ENCODE data around the gene HLA-E. TPM values are rescaled to one million over a fixed set of nuclear protein-coding genes. Genes with fewer than 3 reads are reported as not detected.
"Not testable (repeated sequence)": the region's sequence is repeated elsewhere in the genome, so short reads cannot be mapped to it uniquely, and the experiment has no call there.

HLA-E gene
- total RNA-seq, 1 donor = 115 TPM

DNA sequence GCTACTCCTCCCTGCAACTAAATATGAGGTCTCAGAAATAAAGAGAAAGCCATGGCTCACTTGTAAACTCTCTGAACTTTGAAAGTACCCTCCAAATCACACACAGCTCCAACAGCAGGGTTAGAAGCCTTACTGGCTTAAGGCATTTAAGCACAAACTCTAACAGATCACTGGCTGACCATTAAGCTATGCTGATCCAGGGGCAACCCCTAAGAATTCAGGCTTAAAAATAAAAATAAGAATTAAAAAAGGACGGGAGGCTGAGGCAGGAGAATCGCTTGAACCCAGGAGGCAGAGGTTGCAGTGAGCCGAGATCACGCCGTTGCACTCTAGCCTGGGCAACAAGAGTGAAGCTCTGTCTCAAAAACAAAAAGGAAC is 21.8 kb downstream of the HLA-E start:
- no peak overlapping the region for H3K4me3 ChIP-seq (ENCODE audit: low read depth, low read length)
- TF ChIP-seq, protein P1, sequence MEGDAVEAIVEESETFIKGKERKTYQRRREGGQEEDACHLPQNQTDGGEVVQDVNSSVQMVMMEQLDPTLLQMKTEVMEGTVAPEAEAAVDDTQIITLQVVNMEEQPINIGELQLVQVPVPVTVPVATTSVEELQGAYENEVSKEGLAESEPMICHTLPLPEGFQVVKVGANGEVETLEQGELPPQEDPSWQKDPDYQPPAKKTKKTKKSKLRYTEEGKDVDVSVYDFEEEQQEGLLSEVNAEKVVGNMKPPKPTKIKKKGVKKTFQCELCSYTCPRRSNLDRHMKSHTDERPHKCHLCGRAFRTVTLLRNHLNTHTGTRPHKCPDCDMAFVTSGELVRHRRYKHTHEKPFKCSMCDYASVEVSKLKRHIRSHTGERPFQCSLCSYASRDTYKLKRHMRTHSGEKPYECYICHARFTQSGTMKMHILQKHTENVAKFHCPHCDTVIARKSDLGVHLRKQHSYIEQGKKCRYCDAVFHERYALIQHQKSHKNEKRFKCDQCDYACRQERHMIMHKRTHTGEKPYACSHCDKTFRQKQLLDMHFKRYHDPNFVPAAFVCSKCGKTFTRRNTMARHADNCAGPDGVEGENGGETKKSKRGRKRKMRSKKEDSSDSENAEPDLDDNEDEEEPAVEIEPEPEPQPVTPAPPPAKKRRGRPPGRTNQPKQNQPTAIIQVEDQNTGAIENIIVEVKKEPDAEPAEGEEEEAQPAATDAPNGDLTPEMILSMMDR (IDR thresholded peaks at IDR 0.05; ENCODE audit: insufficient read depth, low read length) = no peak
- DNase-seq (ENCODE audit: low read depth) = no peak

DNA sequence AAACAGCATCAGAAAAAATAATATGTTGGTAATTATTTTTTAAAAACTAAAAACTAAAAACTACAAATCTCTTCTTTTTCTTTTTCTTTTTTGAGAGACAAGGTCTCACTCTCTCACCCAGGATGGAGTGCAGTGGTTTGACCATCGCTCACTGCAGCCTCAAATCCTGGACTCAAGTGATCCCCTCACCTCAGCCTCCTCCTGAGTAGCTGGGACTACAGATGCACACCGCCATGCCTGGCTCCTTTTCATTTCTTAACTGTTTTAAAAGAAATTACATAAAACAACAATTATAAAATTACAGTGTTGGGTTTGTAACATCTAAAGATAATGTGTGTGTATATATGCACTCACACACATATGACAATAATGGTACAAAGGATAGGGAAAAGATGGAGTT is 24.1 kb downstream of the HLA-E start:
- no peak overlapping the region for H3K4me3 ChIP-seq (ENCODE audit: low read depth, low read length)
- TF ChIP-seq, protein P1 (IDR thresholded peaks at IDR 0.05; ENCODE audit: insufficient read depth, low read length) = no peak
- no peak for DNase-seq (ENCODE audit: low read depth)

DNA sequence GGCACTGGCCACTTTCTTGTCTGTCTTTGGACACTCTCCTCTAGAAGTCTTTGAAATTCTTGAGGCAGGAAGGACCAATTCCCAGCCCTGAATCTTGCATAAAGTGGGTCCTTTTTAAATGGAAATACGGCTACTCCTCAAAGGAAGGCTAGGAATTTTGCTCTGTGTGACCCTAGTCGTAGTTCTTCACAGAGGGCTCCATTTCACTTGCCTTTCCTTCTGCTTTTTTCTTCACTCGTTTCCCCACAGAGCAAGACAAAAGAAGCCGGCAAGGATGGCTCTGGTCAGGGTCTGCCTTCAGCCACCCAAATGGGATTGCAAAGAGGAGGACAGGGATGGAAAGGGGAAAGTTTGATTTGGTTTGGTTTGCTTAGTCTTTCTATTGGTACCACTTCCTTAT is 25.8 kb downstream of the HLA-E start:
- DNase-seq (ENCODE audit: low read depth) = no peak

DNA sequence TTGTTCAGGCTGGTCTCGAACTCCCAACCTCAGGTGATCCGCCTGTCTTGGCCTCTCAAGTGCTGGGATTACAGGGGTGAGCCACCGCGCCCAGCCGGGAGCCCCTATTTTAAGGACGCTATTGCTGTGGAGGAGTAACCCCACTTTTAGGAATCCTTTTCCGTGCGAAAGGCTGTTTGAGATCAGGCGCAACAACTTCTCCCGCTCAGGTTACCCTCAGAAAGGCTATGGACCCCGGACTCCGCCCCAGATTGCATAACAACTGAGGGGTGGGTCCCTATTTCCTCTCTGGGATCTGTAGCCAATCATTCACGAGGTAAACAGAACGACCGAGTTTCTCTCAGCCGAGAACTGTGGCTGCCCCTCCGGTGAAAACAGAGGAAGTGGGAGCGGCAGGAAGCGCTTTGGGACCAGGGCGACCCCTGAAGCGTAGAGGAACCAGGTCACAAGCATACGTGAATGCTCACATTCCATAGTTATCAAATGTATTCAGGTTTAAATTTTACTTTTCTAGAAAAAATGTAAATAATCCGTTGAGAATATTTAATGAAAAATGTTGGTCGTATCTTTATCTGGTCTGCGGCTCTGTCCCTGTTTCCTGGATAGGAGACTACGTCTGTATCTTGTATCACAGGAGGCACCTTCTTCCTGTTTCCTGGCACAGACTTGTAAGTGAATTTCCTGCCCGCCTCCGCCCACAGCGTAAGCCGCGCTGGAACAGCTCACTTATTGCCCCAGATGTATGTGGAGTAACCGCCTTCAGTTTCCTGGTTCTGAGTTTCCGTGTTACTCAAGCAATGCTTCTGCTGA is 26.8 kb downstream of the HLA-E start:
- H3K4me3 ChIP-seq (ENCODE audit: low read depth, low read length) = peak overlapping the region; percentile 69
- peak; percentile 97 for DNase-seq (ENCODE audit: low read depth)
- TF ChIP-seq, protein P1 (IDR thresholded peaks at IDR 0.05; ENCODE audit: insufficient read depth, low read length) = no peak

More for the DNA sequence above, 25.8 kb downstream of the HLA-E start:
- no peak overlapping the region for H3K4me3 ChIP-seq (ENCODE audit: low read depth, low read length)
- TF ChIP-seq, protein P1 (IDR thresholded peaks at IDR 0.05; ENCODE audit: insufficient read depth, low read length) = no peak

DNA sequence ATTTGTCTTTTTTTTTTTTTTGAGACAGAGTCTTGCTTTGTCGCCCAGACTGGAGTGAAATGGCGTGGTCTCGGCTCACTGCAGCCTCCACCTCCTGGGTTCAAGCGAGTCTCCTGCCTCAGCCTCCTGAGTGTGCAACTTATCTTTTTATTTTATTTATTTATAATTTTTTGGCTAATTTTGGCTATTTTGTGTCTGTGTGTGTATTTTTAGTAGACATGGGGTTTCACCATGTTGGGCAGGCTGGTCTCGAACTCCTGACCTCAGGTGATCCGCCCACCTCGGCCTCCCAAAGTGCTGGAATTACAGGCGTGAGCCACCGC is 27.4 kb downstream of the HLA-E start:
- peak overlapping the region; percentile 69 for H3K4me3 ChIP-seq (ENCODE audit: low read depth, low read length)
- DNase-seq (ENCODE audit: low read depth) = not testable (repeated sequence)

DNA sequence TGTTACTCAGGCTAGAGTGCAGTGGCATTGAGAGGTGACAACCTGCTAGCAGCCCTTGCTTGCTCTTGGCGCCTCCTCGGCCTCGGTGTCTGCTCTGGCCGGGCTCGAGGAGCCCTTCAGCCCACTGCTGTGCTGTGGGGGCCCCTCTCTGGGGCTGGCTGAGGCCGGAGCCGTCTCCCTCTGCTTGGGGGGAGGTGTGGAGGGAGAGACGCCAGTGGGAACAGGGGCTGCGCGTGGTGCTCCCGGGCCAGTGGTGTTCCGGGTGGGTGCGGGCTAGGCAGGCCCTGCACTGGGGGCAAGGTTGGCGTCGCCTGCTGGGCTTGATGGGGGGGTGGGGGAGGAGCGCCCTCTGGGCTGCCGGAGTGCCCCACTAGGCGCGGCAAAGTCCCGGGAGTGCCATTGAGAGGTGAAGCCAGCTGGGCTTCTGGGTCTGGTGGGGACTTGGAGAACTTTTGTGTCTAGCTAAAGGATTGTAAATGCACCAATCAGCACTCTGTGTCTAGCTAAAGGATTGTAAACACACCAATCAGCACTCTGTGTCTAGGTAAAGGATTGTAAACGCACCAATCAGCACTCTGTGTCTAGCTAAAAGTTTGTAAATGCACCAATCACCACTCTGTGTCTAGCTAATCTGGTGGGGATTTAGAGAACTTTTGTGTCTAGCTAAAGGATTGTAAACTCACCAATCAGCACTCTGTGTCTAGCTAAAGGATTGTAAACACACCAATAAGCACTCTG is 28.6 kb downstream of the HLA-E start:
- DNase-seq (ENCODE audit: low read depth); H3K4me3 ChIP-seq (ENCODE audit: low read depth, low read length): not testable (repeated sequence)

DNA sequence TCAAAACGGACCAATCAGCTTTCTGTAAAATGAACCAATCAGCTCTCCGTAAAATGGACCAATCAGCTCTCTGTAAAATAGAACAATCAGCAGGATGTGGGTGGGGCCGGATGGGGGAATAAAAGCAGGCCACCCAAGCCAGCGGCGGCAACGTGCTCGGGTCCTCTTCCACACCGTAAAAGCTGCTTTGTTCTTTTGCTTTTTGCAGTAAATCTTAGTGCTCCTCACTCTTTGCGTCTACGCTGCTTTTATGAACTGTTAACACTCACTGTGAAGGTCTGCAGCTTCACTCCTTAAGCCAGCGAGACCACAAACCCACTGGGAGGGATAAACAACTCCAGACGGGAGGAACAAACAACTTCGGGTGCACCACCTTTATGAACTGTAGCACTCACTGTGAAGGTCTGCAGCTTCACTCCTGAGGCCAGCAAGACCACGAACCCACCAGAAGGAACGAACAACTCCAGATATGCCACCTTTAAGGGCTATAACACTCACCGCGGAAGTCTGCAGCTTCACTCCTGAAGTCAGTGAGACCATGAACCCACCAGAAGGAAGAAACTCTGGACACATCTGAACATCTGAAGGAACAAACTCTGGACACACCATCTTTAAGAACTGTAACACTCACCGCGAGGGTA is 29.3 kb downstream of the HLA-E start:
- DNase-seq (ENCODE audit: low read depth); H3K4me3 ChIP-seq (ENCODE audit: low read depth, low read length): not testable (repeated sequence)

DNA sequence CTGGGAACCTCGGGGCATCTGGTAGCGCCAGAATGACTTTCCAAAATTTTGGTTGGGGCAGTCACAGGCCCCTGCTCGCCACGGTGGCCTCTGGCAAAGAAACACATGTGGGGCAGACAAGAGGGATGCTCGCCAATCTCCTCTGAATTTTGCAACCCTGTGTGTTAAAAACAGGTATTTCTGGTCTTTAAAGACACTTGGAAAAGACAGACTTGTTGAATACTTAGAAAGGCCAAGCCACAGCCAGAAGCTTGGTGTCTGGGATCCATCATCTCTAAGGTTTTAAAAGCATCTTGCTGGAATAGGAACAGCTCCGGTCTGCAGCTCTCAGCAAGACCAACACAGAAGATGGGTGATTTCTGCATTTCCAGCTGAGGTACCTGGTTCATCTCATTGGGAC is 31.2 kb downstream of the HLA-E start:
- no peak overlapping the region for H3K4me3 ChIP-seq (ENCODE audit: low read depth, low read length)
- DNase-seq (ENCODE audit: low read depth) = no peak
- TF ChIP-seq, protein P1 (IDR thresholded peaks at IDR 0.05; ENCODE audit: insufficient read depth, low read length) = no peak

DNA sequence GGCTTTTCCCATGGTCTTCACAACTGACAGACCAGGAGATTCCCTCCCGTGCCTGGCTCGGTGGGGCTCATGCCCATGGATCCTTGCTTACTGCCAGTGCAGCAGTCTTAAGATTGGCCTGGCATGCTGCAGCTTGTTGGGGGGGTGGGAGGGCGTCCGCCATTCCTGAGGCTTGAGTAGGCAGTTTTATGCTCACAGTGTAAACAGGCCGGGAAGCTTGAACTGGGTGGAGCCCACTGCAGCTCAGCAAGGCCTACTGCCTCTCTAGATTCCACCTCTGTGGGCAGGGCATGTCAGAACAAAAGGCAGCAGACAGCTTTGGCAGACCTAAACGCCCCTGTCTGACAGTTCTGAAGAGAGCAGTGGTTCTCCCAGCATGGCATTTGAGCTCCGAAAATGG is 31.8 kb downstream of the HLA-E start:
- peak; percentile 45 for DNase-seq (ENCODE audit: low read depth)
- not testable (repeated sequence) for H3K4me3 ChIP-seq (ENCODE audit: low read depth, low read length)

DNA sequence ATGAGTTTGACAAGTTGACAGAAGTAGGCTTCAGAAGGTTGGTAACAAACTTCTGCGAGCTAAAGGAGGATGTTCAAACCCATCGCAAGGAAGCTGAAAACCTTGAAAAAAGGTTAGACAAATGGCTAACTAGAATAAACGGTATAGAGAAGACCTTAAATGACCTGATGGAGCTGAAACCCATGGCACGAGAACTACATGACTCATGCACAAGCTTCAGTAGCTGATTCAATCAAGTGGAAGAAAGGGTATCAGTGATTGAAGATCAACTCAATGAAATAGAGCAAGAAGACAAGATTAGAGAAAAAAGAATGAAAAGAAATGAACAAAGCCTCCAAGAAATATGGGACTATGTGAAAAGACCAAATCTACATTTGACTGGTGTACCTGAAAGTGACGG is 32.6 kb downstream of the HLA-E start:
- not testable (repeated sequence) for H3K4me3 ChIP-seq (ENCODE audit: low read depth, low read length); DNase-seq (ENCODE audit: low read depth)

DNA sequence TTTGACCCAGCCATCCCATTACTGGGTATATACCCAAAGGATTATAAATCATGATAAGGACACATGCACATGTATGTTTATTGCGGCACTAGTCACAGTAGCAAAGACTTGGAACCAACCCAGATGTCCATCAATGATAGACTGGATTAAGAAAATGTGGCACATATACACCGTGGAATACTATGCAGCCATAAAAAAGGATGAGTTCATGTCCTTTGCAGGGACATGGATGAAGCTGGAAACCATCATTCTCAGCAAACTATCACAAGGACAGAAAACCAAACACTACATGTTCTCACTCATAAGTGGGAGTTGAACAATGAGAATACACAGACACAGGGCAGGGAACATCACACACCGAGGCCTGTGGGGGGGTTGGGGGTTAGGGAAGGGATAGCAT is 37.1 kb downstream of the HLA-E start:
- not testable (repeated sequence) for DNase-seq (ENCODE audit: low read depth); H3K4me3 ChIP-seq (ENCODE audit: low read depth, low read length)

DNA sequence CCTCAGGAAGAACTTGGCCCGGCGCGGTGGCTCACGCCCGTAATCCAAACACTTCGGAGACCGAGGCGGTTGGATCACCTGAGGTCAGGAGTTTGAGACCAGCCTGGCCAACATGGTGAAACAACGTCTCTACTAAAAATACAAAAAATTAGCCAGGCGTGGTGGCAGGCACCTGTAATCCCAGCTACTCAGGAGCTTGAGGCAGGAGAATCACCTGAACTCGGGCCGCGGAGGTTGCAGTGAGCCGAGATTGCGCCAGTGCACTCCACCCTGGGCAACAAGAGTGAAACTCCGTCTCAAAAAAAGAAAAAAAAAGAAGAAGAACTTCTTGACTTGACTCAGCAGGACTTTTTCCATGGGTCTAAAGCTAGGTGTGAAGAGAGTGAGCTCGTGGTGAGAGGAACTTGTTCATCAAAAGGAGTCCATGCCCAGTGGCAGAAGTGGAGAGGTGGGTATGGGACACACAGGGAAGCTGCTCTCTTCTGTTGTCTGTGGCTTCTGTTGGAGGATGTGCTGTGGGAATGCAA is 40.1 kb downstream of the HLA-E start:
- not testable (repeated sequence) for DNase-seq (ENCODE audit: low read depth); H3K4me3 ChIP-seq (ENCODE audit: low read depth, low read length)
